Measurements from ENCODE around the gene PARVG.

DNA sequence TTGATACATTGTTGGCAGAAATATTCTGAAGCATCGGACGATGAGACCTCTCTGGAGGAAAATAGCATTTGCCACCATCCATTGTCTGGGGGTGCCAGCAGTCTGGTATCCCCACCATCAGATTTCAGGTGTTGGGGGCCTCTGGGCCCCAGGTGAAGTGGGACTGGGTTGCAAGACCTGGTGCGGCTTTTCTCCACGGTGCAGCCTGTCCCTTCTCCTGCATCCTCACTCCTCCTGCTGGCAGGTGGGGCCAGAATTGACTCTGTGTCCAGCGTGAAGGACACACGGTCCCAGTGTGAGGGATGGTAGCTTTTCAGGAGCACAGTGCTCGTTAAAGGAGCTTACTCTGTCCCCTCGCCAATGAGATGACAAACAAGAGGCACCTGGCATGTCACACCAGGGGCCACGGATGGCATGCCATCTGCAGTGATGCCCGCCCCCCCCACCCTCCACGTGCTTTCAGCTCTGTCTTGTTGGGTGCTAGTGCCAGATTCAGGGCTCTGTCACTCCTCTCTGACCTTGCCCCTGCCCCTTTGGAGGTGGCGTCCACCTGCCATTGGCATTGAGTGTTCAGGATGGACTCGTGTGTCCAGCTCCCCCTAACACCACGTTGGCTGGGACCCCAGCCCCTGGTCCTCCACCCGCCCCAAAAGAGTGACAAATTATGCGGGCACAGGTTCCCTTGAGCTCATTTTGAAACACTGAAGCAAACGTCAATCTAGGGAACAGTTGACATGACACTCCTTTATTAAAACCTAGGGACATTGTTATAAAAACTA is 62.4 kb downstream of the PARVG start:
- TF ChIP-seq RFX5 (IDR thresholded peaks at IDR 0.05; ENCODE audit: low read depth, low read length) (no peak), SMARCC2 (IDR thresholded peaks at IDR 0.05) (no peak), ZFP1 (CRISPR knock-in tag; IDR thresholded peaks at IDR 0.05) (no peak), HIVEP1 (CRISPR knock-in tag; IDR thresholded peaks at IDR 0.05) (no peak)
